ENCODE data around the gene PPFIA1.

The PPFIA1 gene

DNA sequence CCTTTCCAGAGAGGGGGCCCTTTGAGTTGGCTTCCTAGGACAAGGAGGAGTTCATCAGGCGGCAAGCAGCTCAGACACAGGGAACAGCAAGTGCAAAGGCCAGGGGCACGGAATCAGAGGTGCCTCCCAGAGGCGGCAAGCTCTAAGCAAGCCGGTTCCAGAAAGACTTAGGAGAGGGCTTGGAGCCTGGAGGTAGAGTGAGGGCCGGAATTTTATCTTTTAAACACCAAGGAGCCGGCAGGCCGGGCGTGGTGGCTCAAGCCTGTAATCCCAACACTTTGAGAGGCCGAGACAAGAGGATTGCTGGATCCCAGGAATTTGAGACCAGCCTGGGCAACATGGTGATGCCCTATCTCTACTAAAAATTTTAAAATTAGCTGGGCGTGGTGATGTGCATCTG is 40.8 kb upstream of the PPFIA1 start:
- H3K9ac ChIP-seq = no peak overlapping the region
- no peaks in the 10 kb centered on the region for H3K27me3 ChIP-seq (ENCODE audit: control insufficient read depth, insufficient read depth, low read length)
- no peak overlapping the region for H3K4me3 ChIP-seq (ENCODE audit: low read depth, low read length)
- TF ChIP-seq, protein P1, sequence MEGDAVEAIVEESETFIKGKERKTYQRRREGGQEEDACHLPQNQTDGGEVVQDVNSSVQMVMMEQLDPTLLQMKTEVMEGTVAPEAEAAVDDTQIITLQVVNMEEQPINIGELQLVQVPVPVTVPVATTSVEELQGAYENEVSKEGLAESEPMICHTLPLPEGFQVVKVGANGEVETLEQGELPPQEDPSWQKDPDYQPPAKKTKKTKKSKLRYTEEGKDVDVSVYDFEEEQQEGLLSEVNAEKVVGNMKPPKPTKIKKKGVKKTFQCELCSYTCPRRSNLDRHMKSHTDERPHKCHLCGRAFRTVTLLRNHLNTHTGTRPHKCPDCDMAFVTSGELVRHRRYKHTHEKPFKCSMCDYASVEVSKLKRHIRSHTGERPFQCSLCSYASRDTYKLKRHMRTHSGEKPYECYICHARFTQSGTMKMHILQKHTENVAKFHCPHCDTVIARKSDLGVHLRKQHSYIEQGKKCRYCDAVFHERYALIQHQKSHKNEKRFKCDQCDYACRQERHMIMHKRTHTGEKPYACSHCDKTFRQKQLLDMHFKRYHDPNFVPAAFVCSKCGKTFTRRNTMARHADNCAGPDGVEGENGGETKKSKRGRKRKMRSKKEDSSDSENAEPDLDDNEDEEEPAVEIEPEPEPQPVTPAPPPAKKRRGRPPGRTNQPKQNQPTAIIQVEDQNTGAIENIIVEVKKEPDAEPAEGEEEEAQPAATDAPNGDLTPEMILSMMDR (IDR thresholded peaks at IDR 0.05) = no peak
- no peaks in the 10 kb centered on the region for H3K36me3 ChIP-seq (ENCODE audit: control insufficient read depth, insufficient read depth, low read length)
- no peak overlapping the region for H3K4me2 ChIP-seq (ENCODE audit: low read length)
- no peaks in the 10 kb centered on the region for H3K79me2 ChIP-seq
- H3K27ac ChIP-seq = no peak overlapping the region
- H2AFZ ChIP-seq = no peak overlapping the region
- no peaks in the 10 kb centered on the region for H3K9me3 ChIP-seq (ENCODE audit: control insufficient read depth, low read length)
- H3K4me1 ChIP-seq = no peaks in the 10 kb centered on the region

DNA sequence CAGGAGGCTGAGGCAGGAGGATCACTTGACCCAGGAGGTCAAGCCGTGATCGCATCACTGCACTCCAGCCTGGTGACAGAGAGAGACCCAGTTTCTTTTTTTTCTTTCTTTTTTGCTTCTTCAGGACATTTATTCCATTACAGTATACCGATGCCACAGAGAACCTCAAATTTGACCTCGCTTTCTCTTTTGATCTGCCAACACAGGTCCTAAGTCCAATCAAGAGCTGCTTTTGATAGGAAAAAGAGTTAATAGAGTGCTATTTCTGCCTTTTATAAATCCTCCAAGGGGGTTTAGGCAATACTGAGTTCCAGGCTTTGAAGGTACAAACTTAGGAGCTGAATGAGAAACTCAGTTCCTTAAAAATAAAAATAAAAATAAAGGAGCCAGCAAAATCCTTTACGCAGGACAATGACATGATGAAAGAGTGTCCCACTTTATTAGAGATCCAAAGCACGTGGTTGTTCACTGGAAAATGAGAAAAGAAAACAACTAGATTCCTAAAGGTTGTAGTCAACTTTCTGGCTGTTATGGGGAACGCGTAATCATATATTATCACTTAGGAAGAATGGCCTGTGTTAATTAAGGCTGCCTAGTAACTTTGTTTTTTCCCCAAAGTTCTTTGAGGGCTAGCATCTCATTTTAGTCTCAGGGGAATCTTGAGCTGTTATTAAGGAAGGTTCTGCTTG is 40.2 kb upstream of the PPFIA1 start:
- Histone ChIP-seq H3K27me3 (ENCODE audit: control insufficient read depth, insufficient read depth, low read length) (no peaks in the 10 kb centered on the region), H3K9ac (no peak overlapping the region), H3K4me1 (no peaks in the 10 kb centered on the region), H3K79me2 (no peaks in the 10 kb centered on the region), H3K36me3 (ENCODE audit: control insufficient read depth, insufficient read depth, low read length) (no peaks in the 10 kb centered on the region), H3K9me3 (ENCODE audit: control insufficient read depth, low read length) (no peaks in the 10 kb centered on the region), H2AFZ (no peak overlapping the region), H3K4me2 (ENCODE audit: low read length) (no peak overlapping the region), H3K27ac (no peak overlapping the region), H3K4me3 (ENCODE audit: low read depth, low read length) (no peak overlapping the region)
- TF ChIP-seq, protein P1 (IDR thresholded peaks at IDR 0.05) = no peak

DNA sequence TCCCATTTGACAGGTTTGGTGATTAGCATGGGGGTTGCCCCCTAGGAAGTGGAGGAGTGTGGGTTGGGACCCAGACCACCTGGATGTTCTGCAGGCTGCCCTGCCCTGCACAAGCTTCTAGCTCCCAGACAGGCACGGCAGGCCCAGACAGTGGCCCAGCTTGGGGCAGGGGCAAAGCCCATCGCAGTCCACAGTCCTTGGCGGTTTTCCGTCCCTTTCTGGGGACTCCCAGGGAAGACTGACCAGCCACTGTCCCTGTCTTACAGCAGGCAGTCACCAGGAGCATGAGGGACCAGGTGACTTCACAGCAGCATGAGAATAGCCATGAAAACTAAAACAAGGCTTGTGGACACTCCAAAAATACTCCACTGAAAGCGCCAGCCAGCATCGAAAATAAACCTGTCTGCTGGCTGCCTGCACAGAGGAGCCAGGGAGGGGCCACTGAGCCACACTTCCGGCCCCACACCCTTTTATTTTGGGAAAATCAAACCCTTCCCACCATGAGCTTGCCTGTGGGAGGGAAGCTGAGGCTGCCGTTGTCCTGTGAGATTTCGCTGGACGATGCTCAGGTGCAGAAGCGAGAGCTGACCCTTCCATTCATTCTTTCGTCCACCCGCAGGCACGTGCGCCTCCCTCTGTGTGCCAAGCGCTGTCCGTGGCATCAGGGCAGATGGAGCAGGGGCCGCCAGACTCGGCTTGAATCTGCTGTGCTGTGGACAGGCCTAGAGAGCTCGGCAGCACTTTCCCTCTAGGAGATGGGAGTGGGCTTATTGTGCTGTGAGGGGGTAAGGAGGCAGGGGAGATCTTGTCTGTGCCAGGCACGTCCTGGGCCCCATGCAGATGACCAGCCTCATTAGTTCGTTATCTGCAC is 39.4 kb upstream of the PPFIA1 start:
- no peak overlapping the region for H3K9ac ChIP-seq
- H3K27ac ChIP-seq = no peak overlapping the region
- TF ChIP-seq, protein P1 (IDR thresholded peaks at IDR 0.05) = no peak

DNA sequence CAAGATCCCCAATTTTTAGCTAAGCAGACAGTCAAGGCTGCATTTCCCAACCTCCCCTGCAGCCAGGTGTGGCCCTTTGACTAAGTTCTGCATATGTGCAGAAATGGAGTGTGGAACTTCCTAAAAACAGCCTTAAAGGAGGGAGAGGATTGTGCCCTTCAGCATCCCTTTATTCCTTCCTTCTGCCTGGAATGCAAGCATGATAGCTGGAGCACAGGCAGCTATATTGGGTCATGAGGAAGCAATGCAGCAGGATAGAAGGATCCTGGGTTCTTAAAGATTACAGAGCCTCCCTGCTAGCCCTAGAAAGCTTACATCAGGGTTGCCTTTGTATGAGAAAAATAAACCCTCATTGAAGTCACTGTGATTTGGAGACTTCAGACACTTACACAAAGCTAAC is 37.5 kb upstream of the PPFIA1 start:
- H3K27ac ChIP-seq = no peak overlapping the region
- H3K4me3 ChIP-seq (ENCODE audit: low read depth, low read length) = no peak overlapping the region
- H3K9me3 ChIP-seq (ENCODE audit: control insufficient read depth, low read length) = no peaks in the 10 kb centered on the region
- no peak overlapping the region for H3K9ac ChIP-seq
- H3K79me2 ChIP-seq = no peaks in the 10 kb centered on the region
- no peaks in the 10 kb centered on the region for H3K36me3 ChIP-seq (ENCODE audit: control insufficient read depth, insufficient read depth, low read length)
- TF ChIP-seq, protein P1 (IDR thresholded peaks at IDR 0.05) = no peak
- H3K27me3 ChIP-seq (ENCODE audit: control insufficient read depth, insufficient read depth, low read length) = no peaks in the 10 kb centered on the region
- no peak overlapping the region for H3K4me2 ChIP-seq (ENCODE audit: low read length)
- H3K4me1 ChIP-seq = no peaks in the 10 kb centered on the region
- H2AFZ ChIP-seq = no peak overlapping the region

More for the DNA sequence above, 39.4 kb upstream of the PPFIA1 start:
- H3K4me3 ChIP-seq (ENCODE audit: low read depth, low read length) = no peak overlapping the region
- no peaks in the 10 kb centered on the region for H3K27me3 ChIP-seq (ENCODE audit: control insufficient read depth, insufficient read depth, low read length)
- no peak overlapping the region for H3K4me2 ChIP-seq (ENCODE audit: low read length)
- H3K36me3 ChIP-seq (ENCODE audit: control insufficient read depth, insufficient read depth, low read length) = no peaks in the 10 kb centered on the region
- H2AFZ ChIP-seq = no peak overlapping the region
- H3K9me3 ChIP-seq (ENCODE audit: control insufficient read depth, low read length) = no peaks in the 10 kb centered on the region
- no peaks in the 10 kb centered on the region for H3K79me2 ChIP-seq
- no peaks in the 10 kb centered on the region for H3K4me1 ChIP-seq
